GM23338 (cell line): ENCODE measurements around the gene FOXO3. TPM values are rescaled to one million over a fixed set of nuclear protein-coding genes. Genes with fewer than 3 reads are reported as not detected.

Experiments
- ATAC-seq: fragments of 200-7000 bp; cut with Tn5 transposase; 3 replicates; pipeline ENCODE4 v1.9.1; 2020
- DNase-seq: peaks from one replicate; pipeline ENCODE4 v3.0.0-alpha.2; 2015; ENCODE audit warnings: low spot score
- H2AFZ ChIP-seq: fragments of 200-600 bp; sonication (generic); 2 replicates; pipeline ENCODE4 v1.8.0; 2016; ENCODE audit warnings: antibody characterized with exemption, mild to moderate bottlenecking, moderate library complexity
- H3F3A ChIP-seq: fragments of 200-600 bp; sonication (generic); replicated peaks from 2 replicates; pipeline ENCODE4 v1.8.0; 2017; ENCODE audit warnings: antibody characterized with exemption, mixed run types, low read depth
- H3K27ac ChIP-seq: fragments of 200-600 bp; sonication (generic); 2 replicates; pipeline ENCODE4 v1.6.1; 2016; ENCODE audit warnings: low read depth
- H3K27me3 ChIP-seq: fragments of 200-600 bp; sonication (generic); 2 replicates; pipeline ENCODE4 v1.8.0; 2016; ENCODE audit warnings: mild to moderate bottlenecking, mixed run types, moderate library complexity; ENCODE audit not compliant: insufficient read depth
- H3K36me3 ChIP-seq: fragments of 200-600 bp; sonication (generic); 2 replicates; pipeline ENCODE4 v1.8.0; 2016; ENCODE audit warnings: mild to moderate bottlenecking; ENCODE audit not compliant: insufficient read depth
- H3K4me1 ChIP-seq: fragments of 200-600 bp; sonication (generic); 2 replicates; pipeline ENCODE4 v1.8.0; 2016; ENCODE audit warnings: mild to moderate bottlenecking, moderate library complexity; ENCODE audit not compliant: insufficient read depth
- H3K4me2 ChIP-seq: fragments of 200-600 bp; sonication (generic); 2 replicates; pipeline ENCODE4 v1.7.1; 2017; ENCODE audit warnings: mixed run types
- H3K4me3 ChIP-seq: fragments of 200-600 bp; sonication (generic); 2 replicates; pipeline ENCODE4 v1.6.1; 2016; ENCODE audit warnings: mixed run types
- H3K79me2 ChIP-seq: fragments of 200-600 bp; sonication (generic); replicated peaks from 2 replicates; pipeline ENCODE4 v1.8.0; 2017; ENCODE audit warnings: mild to moderate bottlenecking; ENCODE audit not compliant: insufficient read depth
- H3K9me2 ChIP-seq: fragments of 200-600 bp; sonication (generic); 2 replicates; pipeline ENCODE4 v1.8.0; 2017; ENCODE audit not compliant: insufficient read depth
- H4K20me1 ChIP-seq: fragments of 200-600 bp; sonication (generic); replicated peaks from 2 replicates; pipeline ENCODE4 v1.8.0; 2017; ENCODE audit warnings: mild to moderate bottlenecking; ENCODE audit not compliant: insufficient read depth
- H3K27ac Mint-ChIP-seq: 2 replicates; pipeline ENCODE4 v1.8.0; 2020; ENCODE audit warnings: inconsistent platforms, mild to moderate bottlenecking, moderate library complexity, mixed read lengths
- H3K27me3 Mint-ChIP-seq: 3 replicates; pipeline ENCODE4 v1.8.0; 2022; ENCODE audit warnings: low read depth, mild to moderate bottlenecking, moderate library complexity, mixed read lengths, inconsistent platforms; ENCODE audit not compliant: insufficient read depth, poor library complexity
- H3K36me3 Mint-ChIP-seq: 3 replicates; pipeline ENCODE4 v1.8.0; 2021; ENCODE audit warnings: low read depth, mild to moderate bottlenecking, inconsistent platforms, moderate library complexity, mixed read lengths
- H3K4me1 Mint-ChIP-seq: 3 replicates; pipeline ENCODE4 v1.8.0; 2020; ENCODE audit warnings: mild to moderate bottlenecking, inconsistent platforms, mixed read lengths
- H3K4me3 Mint-ChIP-seq: 3 replicates; pipeline ENCODE4 v1.8.0; 2021; ENCODE audit warnings: moderate library complexity, mild to moderate bottlenecking, inconsistent platforms, mixed read lengths
- H3K9me3 Mint-ChIP-seq: 3 replicates; pipeline ENCODE4 v1.8.0; 2020; ENCODE audit warnings: moderate library complexity, mild to moderate bottlenecking, inconsistent platforms, mixed read lengths
- CREB1 ChIP-seq: fragments of 250-450 bp; sonication (Bioruptor Pico); IDR thresholded peaks from 2 replicates; pipeline ENCODE4 v1.5.0; 2020; ENCODE audit warnings: low read depth, mild to moderate bottlenecking, moderate library complexity
- EZH2 ChIP-seq: fragments of 200-600 bp; sonication (generic); IDR thresholded peaks from one replicate; pipeline ENCODE4 v1.8.0; 2017; ENCODE audit warnings: antibody characterized with exemption, mild to moderate bottlenecking, low read depth; ENCODE audit not compliant: unreplicated experiment
- EZH2phosphoT487 ChIP-seq: fragments of 200-600 bp; sonication (generic); IDR thresholded peaks from one replicate; pipeline ENCODE4 v1.8.1; 2018; ENCODE audit warnings: antibody characterized with exemption; ENCODE audit not compliant: unreplicated experiment
- JUNB ChIP-seq: IDR thresholded peaks from one replicate; pipeline ENCODE4 v1.6.1; 2016; ENCODE audit warnings: antibody characterized with exemption; ENCODE audit not compliant: unreplicated experiment
- NANOG ChIP-seq: IDR thresholded peaks from 2 replicates; pipeline ENCODE4 v1.6.1; 2016; ENCODE audit warnings: antibody characterized with exemption, borderline replicate concordance
- POLR2AphosphoS5 ChIP-seq: IDR thresholded peaks from 2 replicates; pipeline ENCODE4 v1.6.1; 2016; ENCODE audit warnings: antibody characterized with exemption, low read depth
- STAT1 ChIP-seq: IDR thresholded peaks from one replicate; pipeline ENCODE4 v1.6.1; 2016; ENCODE audit warnings: antibody characterized with exemption; ENCODE audit not compliant: unreplicated experiment
- ZNF114 ChIP-seq: fragments of 250-450 bp; sonication (Bioruptor Pico); IDR thresholded peaks from 2 replicates; pipeline ENCODE4 v1.5.0; 2020; ENCODE audit warnings: mild to moderate bottlenecking, moderate library complexity
- ZNF331 ChIP-seq: fragments of 250-450 bp; sonication (Bioruptor Pico); IDR thresholded peaks from 2 replicates; pipeline ENCODE4 v1.5.0; 2020; ENCODE audit warnings: low read depth, mild to moderate bottlenecking, moderate library complexity
- polyA plus RNA-seq: library from polyadenylated mRNA; unstranded; fragments of >200 nt; fragmentation: Nextera tagmentation; extraction: Ambion mirVana; gene quantifications from 2 replicates; pipeline ENCODE4 v1.2.1, GENCODE V29; 2016
- total RNA-seq: library from RNA; depleted of rRNA; stranded (reverse); fragments of >200 nt; shearing (Covaris generic); gene quantifications from 2 replicates; pipeline ENCODE4 v1.2.3, GENCODE V29; 2014
- TF ChIP-seq, protein P1 (sequence below): IDR thresholded peaks from 2 replicates; pipeline ENCODE4 v1.6.1; 2016; ENCODE audit warnings: antibody characterized with exemption
- TF ChIP-seq, protein P2 (sequence below), 2 experiments: fragments of 200-600 bp in 1 of 2; sonication (generic) in 1 of 2; conservative IDR thresholded peaks; 2 replicates each; pipeline versions ENCODE4 v1.5.1 to v1.6.1; 2016 to 2017; ENCODE audit warnings: antibody characterized with exemption in 2 of 2, low read depth in 2 of 2, mild to moderate bottlenecking in 2 of 2, moderate library complexity in 1 of 2
- TF ChIP-seq, protein P3 (sequence below): fragments of 250-450 bp; sonication (Bioruptor Pico); IDR thresholded peaks from 2 replicates; pipeline ENCODE4 v1.5.0; 2020; ENCODE audit warnings: mild to moderate bottlenecking, moderate library complexity
- TF ChIP-seq, protein P4 (sequence below): IDR thresholded peaks from one replicate; pipeline ENCODE4 v1.6.1; 2018; ENCODE audit warnings: antibody characterized with exemption; ENCODE audit not compliant: unreplicated experiment

Gene FOXO3
- total and polyA plus RNA-seq, 2 experiments from 2014 or later: 9.8 to 20.2 TPM

DNA sequence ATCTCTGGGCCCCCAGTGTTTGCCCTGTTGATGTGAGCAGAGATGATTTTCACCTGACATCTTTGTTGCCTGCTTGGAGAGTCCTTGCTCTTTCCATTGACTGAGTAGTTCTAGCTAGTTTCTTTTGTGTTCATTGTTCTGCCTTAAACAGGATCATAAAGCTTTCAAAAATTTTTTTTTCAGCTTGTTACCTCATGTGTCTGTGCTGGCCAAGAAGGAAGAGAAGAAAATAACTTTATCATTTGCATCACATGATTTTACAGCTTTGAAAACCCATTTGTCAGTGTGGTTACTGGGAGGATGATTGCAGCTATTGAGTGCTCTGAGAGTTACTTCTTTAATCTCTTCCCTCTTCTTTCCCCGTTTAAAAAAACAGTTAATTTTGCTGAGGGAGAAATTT lies 16.0 kb downstream of the FOXO3 start:
- Histone ChIP-seq H3K36me3 (no peaks in the 10 kb centered on the region), H2AFZ (no peak overlapping the region), H3F3A (no peaks in the 10 kb centered on the region), H3K79me2 (peaks cover 94% of the 10 kb centered on the region), H4K20me1 (peaks cover 3% of the 10 kb centered on the region; the same call in 1 of the 2 replicates), H3K4me2 (no peak overlapping the region), H3K4me3 (no peak overlapping the region), H3K4me1 (peaks cover 6% of the 10 kb centered on the region; the same call in 1 of the 2 replicates), H3K27me3 (no peaks in the 10 kb centered on the region), H3K27ac (no peak overlapping the region), H3K9me2 (no peaks in the 10 kb centered on the region)
- Mint-ChIP-seq H3K9me3 (no peaks in the 10 kb centered on the region; the same call in 2 of the 3 replicates), H3K27me3 (peaks cover 8% of the 10 kb centered on the region), H3K4me1 (peaks cover 26% of the 10 kb centered on the region), H3K4me3 (no peak overlapping the region), H3K27ac (no peak overlapping the region), H3K36me3 (peaks cover 11% of the 10 kb centered on the region; the same call in 2 of the 3 replicates)
- ATAC-seq (no peak), DNase-seq (no peak)
- TF ChIP-seq, protein P1, sequence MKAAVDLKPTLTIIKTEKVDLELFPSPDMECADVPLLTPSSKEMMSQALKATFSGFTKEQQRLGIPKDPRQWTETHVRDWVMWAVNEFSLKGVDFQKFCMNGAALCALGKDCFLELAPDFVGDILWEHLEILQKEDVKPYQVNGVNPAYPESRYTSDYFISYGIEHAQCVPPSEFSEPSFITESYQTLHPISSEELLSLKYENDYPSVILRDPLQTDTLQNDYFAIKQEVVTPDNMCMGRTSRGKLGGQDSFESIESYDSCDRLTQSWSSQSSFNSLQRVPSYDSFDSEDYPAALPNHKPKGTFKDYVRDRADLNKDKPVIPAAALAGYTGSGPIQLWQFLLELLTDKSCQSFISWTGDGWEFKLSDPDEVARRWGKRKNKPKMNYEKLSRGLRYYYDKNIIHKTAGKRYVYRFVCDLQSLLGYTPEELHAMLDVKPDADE: no peak
- TF ChIP-seq ZNF114 (CRISPR knock-in tag): no peak
- no peak for TF ChIP-seq EZH2
- TF ChIP-seq JUNB: no peak
- no peak for TF ChIP-seq ZNF331 (CRISPR knock-in tag)
- no peak for TF ChIP-seq NANOG
- TF ChIP-seq, protein P2, sequence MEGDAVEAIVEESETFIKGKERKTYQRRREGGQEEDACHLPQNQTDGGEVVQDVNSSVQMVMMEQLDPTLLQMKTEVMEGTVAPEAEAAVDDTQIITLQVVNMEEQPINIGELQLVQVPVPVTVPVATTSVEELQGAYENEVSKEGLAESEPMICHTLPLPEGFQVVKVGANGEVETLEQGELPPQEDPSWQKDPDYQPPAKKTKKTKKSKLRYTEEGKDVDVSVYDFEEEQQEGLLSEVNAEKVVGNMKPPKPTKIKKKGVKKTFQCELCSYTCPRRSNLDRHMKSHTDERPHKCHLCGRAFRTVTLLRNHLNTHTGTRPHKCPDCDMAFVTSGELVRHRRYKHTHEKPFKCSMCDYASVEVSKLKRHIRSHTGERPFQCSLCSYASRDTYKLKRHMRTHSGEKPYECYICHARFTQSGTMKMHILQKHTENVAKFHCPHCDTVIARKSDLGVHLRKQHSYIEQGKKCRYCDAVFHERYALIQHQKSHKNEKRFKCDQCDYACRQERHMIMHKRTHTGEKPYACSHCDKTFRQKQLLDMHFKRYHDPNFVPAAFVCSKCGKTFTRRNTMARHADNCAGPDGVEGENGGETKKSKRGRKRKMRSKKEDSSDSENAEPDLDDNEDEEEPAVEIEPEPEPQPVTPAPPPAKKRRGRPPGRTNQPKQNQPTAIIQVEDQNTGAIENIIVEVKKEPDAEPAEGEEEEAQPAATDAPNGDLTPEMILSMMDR (conservative IDR thresholded peaks at IDR 0.05; ENCODE audit: low read depth in 2 of 2): no peak
- TF ChIP-seq CREB1 (CRISPR knock-in tag): no peak
- TF ChIP-seq STAT1: no peak
- TF ChIP-seq, protein P3, sequence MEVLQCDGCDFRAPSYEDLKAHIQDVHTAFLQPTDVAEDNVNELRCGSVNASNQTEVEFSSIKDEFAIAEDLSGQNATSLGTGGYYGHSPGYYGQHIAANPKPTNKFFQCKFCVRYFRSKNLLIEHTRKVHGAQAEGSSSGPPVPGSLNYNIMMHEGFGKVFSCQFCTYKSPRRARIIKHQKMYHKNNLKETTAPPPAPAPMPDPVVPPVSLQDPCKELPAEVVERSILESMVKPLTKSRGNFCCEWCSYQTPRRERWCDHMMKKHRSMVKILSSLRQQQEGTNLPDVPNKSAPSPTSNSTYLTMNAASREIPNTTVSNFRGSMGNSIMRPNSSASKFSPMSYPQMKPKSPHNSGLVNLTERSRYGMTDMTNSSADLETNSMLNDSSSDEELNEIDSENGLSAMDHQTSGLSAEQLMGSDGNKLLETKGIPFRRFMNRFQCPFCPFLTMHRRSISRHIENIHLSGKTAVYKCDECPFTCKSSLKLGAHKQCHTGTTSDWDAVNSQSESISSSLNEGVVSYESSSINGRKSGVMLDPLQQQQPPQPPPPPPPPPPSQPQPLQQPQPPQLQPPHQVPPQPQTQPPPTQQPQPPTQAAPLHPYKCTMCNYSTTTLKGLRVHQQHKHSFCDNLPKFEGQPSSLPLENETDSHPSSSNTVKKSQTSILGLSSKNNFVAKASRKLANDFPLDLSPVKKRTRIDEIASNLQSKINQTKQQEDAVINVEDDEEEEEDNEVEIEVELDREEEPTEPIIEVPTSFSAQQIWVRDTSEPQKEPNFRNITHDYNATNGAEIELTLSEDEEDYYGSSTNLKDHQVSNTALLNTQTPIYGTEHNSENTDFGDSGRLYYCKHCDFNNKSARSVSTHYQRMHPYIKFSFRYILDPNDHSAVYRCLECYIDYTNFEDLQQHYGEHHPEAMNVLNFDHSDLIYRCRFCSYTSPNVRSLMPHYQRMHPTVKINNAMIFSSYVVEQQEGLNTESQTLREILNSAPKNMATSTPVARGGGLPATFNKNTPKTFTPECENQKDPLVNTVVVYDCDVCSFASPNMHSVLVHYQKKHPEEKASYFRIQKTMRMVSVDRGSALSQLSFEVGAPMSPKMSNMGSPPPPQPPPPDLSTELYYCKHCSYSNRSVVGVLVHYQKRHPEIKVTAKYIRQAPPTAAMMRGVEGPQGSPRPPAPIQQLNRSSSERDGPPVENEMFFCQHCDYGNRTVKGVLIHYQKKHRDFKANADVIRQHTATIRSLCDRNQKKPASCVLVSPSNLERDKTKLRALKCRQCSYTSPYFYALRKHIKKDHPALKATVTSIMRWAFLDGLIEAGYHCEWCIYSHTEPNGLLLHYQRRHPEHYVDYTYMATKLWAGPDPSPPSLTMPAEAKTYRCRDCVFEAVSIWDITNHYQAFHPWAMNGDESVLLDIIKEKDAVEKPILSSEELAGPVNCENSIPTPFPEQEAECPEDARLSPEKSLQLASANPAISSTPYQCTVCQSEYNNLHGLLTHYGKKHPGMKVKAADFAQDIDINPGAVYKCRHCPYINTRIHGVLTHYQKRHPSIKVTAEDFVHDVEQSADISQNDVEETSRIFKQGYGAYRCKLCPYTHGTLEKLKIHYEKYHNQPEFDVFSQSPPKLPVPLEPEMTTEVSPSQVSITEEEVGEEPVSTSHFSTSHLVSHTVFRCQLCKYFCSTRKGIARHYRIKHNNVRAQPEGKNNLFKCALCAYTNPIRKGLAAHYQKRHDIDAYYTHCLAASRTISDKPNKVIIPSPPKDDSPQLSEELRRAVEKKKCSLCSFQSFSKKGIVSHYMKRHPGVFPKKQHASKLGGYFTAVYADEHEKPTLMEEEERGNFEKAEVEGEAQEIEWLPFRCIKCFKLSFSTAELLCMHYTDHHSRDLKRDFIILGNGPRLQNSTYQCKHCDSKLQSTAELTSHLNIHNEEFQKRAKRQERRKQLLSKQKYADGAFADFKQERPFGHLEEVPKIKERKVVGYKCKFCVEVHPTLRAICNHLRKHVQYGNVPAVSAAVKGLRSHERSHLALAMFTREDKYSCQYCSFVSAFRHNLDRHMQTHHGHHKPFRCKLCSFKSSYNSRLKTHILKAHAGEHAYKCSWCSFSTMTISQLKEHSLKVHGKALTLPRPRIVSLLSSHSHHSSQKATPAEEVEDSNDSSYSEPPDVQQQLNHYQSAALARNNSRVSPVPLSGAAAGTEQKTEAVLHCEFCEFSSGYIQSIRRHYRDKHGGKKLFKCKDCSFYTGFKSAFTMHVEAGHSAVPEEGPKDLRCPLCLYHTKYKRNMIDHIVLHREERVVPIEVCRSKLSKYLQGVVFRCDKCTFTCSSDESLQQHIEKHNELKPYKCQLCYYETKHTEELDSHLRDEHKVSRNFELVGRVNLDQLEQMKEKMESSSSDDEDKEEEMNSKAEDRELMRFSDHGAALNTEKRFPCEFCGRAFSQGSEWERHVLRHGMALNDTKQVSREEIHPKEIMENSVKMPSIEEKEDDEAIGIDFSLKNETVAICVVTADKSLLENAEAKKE (CRISPR knock-in tag): no peak
- no peak for TF ChIP-seq POLR2AphosphoS5
- TF ChIP-seq EZH2phosphoT487: no peak
- TF ChIP-seq, protein P4, sequence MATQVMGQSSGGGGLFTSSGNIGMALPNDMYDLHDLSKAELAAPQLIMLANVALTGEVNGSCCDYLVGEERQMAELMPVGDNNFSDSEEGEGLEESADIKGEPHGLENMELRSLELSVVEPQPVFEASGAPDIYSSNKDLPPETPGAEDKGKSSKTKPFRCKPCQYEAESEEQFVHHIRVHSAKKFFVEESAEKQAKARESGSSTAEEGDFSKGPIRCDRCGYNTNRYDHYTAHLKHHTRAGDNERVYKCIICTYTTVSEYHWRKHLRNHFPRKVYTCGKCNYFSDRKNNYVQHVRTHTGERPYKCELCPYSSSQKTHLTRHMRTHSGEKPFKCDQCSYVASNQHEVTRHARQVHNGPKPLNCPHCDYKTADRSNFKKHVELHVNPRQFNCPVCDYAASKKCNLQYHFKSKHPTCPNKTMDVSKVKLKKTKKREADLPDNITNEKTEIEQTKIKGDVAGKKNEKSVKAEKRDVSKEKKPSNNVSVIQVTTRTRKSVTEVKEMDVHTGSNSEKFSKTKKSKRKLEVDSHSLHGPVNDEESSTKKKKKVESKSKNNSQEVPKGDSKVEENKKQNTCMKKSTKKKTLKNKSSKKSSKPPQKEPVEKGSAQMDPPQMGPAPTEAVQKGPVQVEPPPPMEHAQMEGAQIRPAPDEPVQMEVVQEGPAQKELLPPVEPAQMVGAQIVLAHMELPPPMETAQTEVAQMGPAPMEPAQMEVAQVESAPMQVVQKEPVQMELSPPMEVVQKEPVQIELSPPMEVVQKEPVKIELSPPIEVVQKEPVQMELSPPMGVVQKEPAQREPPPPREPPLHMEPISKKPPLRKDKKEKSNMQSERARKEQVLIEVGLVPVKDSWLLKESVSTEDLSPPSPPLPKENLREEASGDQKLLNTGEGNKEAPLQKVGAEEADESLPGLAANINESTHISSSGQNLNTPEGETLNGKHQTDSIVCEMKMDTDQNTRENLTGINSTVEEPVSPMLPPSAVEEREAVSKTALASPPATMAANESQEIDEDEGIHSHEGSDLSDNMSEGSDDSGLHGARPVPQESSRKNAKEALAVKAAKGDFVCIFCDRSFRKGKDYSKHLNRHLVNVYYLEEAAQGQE: no peak
